BE2C (cell line): ENCODE data around the gene THAP4.

Source experiments
- DNase-seq: peaks from one replicate; pipeline ENCODE4 v3.0.0-alpha.2; 2020
- H3K27me3 ChIP-seq: fragments of 250-450 bp; sonication (Bioruptor Pico); 2 replicates; pipeline ENCODE4 v1.5.1; 2020; ENCODE audit warnings: mild to moderate bottlenecking
- H3K36me3 ChIP-seq: fragments of 250-450 bp; sonication (Bioruptor Pico); 2 replicates; pipeline ENCODE4 v1.5.1; 2020; ENCODE audit warnings: mild to moderate bottlenecking
- H3K4me1 ChIP-seq: fragments of 250-450 bp; sonication (Bioruptor Pico); 2 replicates; pipeline ENCODE4 v1.5.1; 2020
- H3K4me3 ChIP-seq: 2 replicates; pipeline ENCODE4 v1.5.1; 2011; ENCODE audit warnings: low read depth, low read length
- H3K9me3 ChIP-seq: fragments of 250-450 bp; sonication (Bioruptor Pico); 2 replicates; pipeline ENCODE4 v1.5.1; 2020
- TF ChIP-seq, protein P1 (sequence below): IDR thresholded peaks from 2 replicates; pipeline ENCODE4 v1.5.1; 2012; ENCODE audit warnings: mild to moderate bottlenecking, low read depth, low read length

THAP4 gene

DNA sequence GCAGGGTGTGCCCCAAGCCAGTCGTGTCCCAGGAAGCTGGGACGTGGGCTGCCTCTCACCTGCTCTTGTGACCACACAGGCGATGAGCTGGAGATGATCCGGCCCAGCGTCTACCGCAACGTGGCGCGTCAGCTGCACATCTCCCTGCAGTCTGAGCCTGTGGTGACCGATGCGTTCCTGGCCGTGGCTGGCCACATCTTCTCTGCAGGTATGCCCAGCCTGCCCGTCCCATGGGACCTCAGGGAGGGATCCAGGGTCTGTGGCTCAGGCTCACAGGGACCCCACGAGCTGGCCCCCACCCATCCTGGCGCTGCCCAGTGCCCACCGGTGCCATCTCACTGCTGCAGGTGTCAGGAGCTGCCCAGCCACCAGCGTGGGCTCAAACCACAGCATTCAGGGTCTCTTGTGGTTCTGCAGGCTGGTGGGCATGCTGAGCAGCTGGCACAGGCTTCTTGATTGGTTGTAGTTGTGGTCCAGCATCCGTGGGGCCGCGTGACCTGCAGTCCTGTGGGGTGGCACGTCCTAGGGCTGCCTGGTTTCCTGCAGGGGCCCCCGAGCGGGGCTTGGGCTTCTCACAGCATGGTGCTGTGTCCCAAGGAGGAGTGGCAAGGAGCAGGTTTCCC lies 74.6 kb downstream of the THAP4 start:
- Histone ChIP-seq H3K9me3 (no peaks in the 10 kb centered on the region), H3K36me3 (no peaks in the 10 kb centered on the region), H3K27me3 (no peaks in the 10 kb centered on the region), H3K4me3 (no peak overlapping the region), H3K4me1 (peaks cover 43% of the 10 kb centered on the region)
- TF ChIP-seq, protein P1, sequence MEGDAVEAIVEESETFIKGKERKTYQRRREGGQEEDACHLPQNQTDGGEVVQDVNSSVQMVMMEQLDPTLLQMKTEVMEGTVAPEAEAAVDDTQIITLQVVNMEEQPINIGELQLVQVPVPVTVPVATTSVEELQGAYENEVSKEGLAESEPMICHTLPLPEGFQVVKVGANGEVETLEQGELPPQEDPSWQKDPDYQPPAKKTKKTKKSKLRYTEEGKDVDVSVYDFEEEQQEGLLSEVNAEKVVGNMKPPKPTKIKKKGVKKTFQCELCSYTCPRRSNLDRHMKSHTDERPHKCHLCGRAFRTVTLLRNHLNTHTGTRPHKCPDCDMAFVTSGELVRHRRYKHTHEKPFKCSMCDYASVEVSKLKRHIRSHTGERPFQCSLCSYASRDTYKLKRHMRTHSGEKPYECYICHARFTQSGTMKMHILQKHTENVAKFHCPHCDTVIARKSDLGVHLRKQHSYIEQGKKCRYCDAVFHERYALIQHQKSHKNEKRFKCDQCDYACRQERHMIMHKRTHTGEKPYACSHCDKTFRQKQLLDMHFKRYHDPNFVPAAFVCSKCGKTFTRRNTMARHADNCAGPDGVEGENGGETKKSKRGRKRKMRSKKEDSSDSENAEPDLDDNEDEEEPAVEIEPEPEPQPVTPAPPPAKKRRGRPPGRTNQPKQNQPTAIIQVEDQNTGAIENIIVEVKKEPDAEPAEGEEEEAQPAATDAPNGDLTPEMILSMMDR, result no peak
- no peak for DNase-seq

DNA sequence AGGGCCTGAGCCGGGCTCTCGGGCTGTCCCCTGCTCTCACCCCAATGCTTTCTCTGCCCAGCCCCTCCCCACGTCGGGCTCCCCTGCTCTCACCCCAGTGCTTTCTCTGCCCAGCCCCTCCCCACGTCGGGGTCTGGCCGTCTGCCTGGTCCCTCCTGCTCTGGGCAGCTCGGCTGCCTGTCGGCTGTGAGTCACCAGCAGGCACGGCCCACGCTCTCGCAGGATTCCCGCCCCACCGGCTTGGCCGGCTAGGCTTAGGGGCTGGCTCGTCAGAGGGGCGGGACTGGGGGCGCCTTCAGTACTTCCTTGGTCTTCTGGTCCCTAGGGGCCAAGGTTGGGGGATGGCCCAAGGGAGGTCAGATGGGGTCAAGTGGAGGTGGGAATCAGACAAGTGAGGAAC lies 75.1 kb downstream of the THAP4 start:
- TF ChIP-seq, protein P1, result no peak
- Histone ChIP-seq H3K27me3 (no peaks in the 10 kb centered on the region), H3K4me1 (peaks cover 43% of the 10 kb centered on the region), H3K9me3 (no peaks in the 10 kb centered on the region), H3K4me3 (no peak overlapping the region), H3K36me3 (no peaks in the 10 kb centered on the region)
- peak; percentile 78 for DNase-seq

DNA sequence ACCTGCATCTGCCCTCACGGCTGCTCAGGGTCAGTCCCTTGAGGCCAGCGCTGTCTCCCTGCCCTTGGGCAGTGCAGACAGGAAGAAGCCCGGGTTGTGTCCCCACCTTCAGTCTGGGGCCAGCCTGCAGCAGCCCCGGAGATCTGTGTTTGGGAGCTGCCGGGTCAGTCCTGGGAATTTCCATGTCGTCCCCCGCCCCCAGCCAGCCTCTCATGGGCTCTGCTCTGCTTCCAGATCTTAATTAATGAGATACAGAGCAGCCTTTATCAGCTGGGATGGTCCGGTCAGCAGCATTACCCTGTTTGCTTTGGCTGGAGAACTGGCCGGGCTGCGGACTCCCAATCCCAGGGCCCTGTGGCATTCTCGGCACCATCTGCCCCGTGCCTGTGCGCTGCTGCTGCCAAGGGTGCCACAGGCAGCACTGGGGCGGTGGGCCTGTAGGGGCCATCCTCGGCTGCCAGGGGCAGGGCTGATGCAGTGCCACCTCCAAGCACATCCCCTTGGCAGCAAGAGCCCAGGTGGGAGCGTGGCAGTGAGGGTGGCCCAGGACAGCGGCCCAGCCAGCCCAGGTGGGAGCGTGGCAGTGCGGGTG lies 76.0 kb downstream of the THAP4 start:
- Histone ChIP-seq H3K9me3 (no peaks in the 10 kb centered on the region), H3K27me3 (no peaks in the 10 kb centered on the region), H3K4me1 (peaks cover 43% of the 10 kb centered on the region), H3K36me3 (no peaks in the 10 kb centered on the region), H3K4me3 (peak overlapping the region; percentile 24)
- TF ChIP-seq, protein P1, result no peak
- DNase-seq, result peak; percentile 89

DNA sequence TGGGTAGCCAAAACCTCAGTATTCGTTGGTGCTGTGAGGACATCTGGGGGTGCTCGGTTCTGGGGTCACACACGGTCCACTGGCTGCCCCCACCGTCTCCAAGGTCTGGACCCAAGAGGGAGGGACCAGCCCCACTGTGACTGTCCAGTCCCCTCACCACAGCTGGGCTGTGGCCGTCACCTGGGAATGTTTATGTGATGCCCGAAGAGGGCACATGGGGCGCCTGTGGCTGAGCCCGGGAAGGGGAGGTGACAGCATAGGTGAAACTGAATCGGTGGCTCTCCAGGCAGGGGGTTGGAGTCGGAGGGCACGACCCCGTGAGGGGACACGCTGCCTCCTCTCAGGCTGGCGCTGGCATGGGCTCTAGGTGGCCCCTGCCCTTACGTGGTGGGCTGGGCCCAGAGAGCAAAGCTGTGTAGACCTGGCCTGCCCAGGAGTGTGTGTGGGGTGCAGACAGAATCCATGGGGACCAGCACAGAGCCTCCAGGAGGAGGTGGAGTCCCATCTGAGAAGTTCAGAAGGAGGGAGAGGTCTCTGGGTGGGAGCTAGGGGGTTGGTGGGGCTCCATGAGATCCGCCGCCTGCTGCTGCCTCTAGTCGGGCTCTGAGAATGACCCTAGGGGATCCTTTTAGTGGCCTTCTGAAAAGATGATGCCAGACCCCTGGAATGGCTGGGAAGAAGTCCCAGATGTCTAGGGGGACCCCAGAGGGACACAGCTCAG lies 76.6 kb downstream of the THAP4 start:
- H3K4me1 ChIP-seq, result peaks cover 41% of the 10 kb centered on the region
- peak overlapping the region; percentile 24; the same call in 1 of the 2 replicates for H3K4me3 ChIP-seq
- TF ChIP-seq, protein P1, result no peak

DNA sequence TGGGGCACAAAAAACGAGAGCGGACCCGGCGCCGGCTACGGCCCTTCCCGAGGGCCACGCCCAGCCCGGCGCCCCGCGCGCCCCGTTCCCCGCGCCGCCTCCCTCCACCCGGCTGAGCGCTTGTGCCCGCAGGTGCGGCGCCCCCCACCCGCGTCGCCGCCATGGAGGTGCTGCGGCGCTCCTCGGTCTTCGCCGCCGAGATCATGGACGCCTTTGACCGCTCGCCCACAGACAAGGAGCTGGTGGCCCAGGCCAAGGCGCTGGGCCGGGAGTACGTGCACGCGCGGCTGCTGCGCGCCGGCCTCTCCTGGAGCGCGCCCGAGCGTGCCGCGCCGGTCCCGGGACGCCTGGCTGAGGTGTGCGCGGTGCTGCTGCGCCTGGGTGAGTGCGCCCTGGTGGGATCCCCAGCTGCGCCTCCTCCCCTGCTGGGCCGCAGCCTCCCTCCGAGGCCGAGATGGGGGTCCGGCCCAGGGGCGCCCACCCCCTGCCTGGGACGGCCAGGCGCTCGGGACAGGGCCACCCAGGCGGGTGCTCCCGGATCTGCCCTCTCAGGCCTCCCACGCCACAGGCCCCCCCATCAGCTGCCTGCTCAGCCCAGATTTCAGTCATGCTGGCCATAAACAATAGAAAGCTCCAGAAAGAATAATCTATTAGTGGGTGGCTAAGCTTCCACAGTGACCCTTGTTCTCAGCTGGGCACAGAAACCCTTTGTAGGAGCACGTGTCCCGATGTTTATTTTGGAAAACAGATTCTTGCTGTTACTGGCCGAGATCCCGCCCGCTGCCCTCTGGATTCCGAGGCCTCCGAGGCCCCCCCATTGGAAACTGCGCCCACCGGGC lies 77.4 kb downstream of the THAP4 start:
- no peak for DNase-seq
- no peak overlapping the region for H3K4me3 ChIP-seq
- no peaks in the 10 kb centered on the region for H3K27me3 ChIP-seq
- no peaks in the 10 kb centered on the region for H3K36me3 ChIP-seq
- H3K9me3 ChIP-seq, result no peaks in the 10 kb centered on the region
- TF ChIP-seq, protein P1, result no peak
- peaks cover 35% of the 10 kb centered on the region for H3K4me1 ChIP-seq

More for the DNA sequence above, 76.6 kb downstream of the THAP4 start:
- DNase-seq, result no peak
- no peaks in the 10 kb centered on the region for H3K9me3 ChIP-seq
- H3K36me3 ChIP-seq, result no peaks in the 10 kb centered on the region
- H3K27me3 ChIP-seq, result no peaks in the 10 kb centered on the region
